MG63 (cell line): ENCODE results near the gene NEURL1B. TPM values are rescaled to one million over a fixed set of nuclear protein-coding genes. Genes with fewer than 3 reads are reported as not detected.

Experiments used
- DNase-seq: peaks from one replicate; pipeline ENCODE4 v3.0.0-alpha.2; 2020
- H3K27me3 ChIP-seq: fragments of 250-450 bp; sonication (Bioruptor Pico); 2 replicates; pipeline ENCODE4 v1.5.1; 2020; ENCODE audit warnings: mild to moderate bottlenecking, moderate library complexity
- H3K36me3 ChIP-seq: fragments of 250-450 bp; sonication (Bioruptor Pico); 2 replicates; pipeline ENCODE4 v1.5.1; 2020; ENCODE audit warnings: mild to moderate bottlenecking, moderate library complexity
- H3K4me3 ChIP-seq: fragments of 250-450 bp; sonication (Bioruptor Pico); 2 replicates; pipeline ENCODE4 v1.5.1; 2020; ENCODE audit warnings: mild to moderate bottlenecking, moderate library complexity
- H3K9me3 ChIP-seq: fragments of 250-450 bp; sonication (Bioruptor Pico); 2 replicates; pipeline ENCODE4 v1.5.1; 2020; ENCODE audit warnings: mild to moderate bottlenecking, moderate library complexity
- total RNA-seq: library from RNA; depleted of rRNA; stranded (reverse); fragments of >200 nt; shearing (Covaris generic); gene quantifications from 2 replicates; pipeline ENCODE4 v1.2.3, GENCODE V29; 2014; ENCODE audit warnings: low replicate concordance

NEURL1B gene
- total RNA-seq, 1 experiment from 2014 or later, result 6.3 TPM

DNA sequence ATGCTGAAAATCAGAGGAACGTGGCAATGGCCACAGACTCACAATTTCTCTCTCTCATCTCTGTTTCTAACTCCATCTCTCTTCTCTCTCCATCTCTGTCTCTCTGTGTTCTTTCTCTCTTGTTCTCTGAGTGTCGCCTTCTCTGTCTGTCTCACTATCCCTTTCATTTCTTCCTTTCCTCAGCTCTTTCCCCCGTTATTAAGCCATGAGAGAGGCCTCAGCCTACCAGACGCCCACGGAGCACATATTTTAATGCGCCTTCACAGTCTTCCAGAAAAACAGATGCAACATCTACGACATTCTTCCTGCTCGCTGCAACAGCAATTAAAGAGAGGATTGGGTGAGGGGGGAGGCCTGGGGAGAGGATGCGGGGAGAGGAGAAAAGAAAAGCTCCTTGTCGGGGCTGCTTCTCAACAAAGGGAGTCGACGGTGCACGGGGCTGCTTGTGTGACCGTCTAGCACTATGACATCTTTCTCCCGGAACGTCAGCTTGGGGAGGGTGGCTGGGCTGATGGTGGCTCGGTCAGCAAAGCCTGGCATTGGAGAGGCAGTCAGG, 37.7 kb upstream of the NEURL1B start:
- H3K27me3 ChIP-seq, result peaks cover 9% of the 10 kb centered on the region
- H3K36me3 ChIP-seq, result no peaks in the 10 kb centered on the region
- no peak for DNase-seq
- no peak overlapping the region for H3K4me3 ChIP-seq
- no peaks in the 10 kb centered on the region; the same call in 1 of the 2 replicates for H3K9me3 ChIP-seq

DNA sequence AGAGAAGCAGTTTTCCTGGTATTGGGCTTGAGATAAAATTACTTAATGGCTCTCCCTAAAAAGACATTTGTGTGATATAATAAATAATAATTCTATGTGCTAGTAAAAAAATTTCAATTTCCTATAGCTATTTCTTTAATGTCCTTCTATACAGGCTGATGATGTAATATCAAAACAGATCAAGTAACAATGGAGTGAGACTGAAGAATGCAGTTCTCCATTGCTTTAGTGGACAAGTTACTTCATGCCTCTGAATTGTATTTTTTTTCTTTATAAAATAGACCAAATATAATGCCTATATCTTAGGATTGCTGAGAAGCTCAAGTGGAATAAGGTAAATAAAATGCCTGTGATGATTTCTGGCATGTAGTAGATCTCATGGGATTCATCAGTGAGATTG, 35.6 kb upstream of the NEURL1B start:
- H3K36me3 ChIP-seq, result no peaks in the 10 kb centered on the region

DNA sequence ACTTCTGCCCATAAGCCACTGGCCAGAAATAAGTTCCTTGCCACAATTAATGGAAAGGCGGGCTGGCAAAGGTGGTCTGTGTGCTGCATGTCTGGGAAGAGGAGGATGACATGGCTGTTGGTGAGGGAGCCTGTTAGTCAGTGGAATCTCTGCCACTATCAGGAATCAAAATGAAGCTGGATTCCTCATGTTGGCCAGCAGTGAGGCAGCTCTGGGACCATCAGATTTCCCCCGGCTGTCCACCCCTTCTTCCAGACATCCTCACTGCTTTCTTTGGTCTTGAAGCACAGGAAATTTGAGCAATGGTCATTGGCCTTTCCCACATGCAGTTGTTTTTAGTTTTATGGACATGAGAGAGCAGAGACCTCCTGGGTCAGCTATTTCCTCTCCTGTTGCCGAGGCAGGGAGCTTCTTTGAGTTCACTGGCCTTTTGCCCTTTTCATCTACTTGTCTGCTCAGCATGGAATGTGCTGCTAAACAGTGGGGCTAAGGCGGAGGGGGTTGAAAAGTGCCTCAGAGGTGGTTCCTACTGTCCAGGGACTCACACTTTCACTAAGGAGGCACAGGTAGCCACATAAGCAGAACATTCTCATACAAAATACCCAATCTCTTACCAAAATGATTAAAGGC, 34.8 kb upstream of the NEURL1B start:
- no peaks in the 10 kb centered on the region for H3K36me3 ChIP-seq
- no peak overlapping the region for H3K4me3 ChIP-seq
- peaks cover 12% of the 10 kb centered on the region for H3K27me3 ChIP-seq
- DNase-seq, result no peak
- H3K9me3 ChIP-seq, result no peaks in the 10 kb centered on the region; the same call in 1 of the 2 replicates

More for the DNA sequence above, 35.6 kb upstream of the NEURL1B start:
- H3K4me3 ChIP-seq, result no peak overlapping the region
- no peaks in the 10 kb centered on the region; the same call in 1 of the 2 replicates for H3K9me3 ChIP-seq
- no peak for DNase-seq
- H3K27me3 ChIP-seq, result peaks cover 12% of the 10 kb centered on the region

DNA sequence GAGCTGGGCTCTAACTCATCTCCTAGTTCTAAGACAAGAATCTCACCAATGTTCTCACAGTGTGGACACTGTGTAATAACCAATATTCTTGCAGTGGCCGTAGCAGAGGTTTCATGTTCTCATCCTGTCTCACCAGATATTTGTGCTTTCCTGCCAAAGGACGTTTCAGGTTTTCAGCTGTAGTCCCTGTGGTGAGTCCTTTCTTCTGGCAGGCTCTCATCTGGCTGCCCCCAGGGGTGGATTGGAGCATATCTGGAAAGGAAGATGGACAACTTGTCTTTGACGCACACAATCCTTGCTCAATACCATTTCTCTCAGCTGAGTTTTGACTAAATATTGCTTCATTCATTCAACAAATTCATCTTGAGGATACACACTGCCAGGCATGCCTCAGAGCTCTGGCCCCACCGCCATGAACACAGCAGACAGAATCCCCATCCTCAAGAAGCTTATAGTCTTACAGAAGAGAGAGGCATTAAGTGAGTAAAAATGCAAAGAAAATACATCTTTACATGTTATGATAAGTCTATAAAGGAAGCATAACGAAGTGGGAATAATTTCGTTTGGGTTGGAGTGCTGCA, 33.8 kb upstream of the NEURL1B start:
- Histone ChIP-seq H3K36me3 (no peaks in the 10 kb centered on the region), H3K27me3 (peaks cover 14% of the 10 kb centered on the region), H3K9me3 (no peaks in the 10 kb centered on the region; the same call in 1 of the 2 replicates), H3K4me3 (no peak overlapping the region)
- no peak for DNase-seq

DNA sequence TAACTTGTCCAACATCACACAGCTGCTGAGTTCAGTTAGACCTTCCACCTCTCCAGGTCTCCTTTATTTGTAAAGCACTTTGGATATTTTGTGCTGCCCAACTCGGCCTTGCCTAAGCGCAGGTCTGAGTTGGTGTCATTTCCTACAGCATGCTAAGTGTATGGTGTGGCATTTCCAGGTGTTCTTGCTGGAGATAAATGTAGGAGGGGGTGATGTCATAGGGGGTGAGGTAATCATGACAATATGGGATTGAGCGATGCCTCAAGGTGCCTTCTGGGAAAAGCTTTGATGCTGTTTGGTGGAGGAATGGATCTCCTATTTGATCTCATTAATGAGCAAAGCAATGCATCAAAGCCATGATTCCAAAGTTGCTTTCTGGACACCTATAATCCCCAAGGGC, 32.3 kb upstream of the NEURL1B start:
- no peak for DNase-seq
- Histone ChIP-seq H3K27me3 (peaks cover 14% of the 10 kb centered on the region), H3K4me3 (no peak overlapping the region), H3K9me3 (no peaks in the 10 kb centered on the region; the same call in 1 of the 2 replicates), H3K36me3 (no peaks in the 10 kb centered on the region)

DNA sequence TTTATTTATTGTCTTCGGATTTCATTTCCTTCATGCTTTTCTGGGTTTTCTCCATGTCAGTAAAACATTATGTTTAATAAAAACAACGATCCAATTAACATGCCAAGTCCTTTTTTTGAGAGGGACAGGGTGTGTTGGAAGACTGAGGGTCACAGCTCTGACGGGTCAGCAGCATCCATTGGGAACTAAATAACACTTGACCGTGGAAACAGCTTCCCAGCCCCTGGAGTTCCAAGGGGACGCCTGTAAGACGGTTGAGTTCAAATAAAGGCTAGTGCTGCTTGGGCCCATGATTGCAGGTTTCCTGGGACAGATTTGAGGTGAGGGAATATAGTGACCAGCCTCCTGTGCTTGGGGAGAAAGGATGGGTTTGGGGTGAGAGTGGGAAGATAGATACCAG, 30.4 kb upstream of the NEURL1B start:
- Histone ChIP-seq H3K4me3 (no peak overlapping the region), H3K27me3 (peaks cover 18% of the 10 kb centered on the region), H3K36me3 (no peaks in the 10 kb centered on the region), H3K9me3 (peaks cover 3% of the 10 kb centered on the region; the same call in 1 of the 2 replicates)
- no peak for DNase-seq

DNA sequence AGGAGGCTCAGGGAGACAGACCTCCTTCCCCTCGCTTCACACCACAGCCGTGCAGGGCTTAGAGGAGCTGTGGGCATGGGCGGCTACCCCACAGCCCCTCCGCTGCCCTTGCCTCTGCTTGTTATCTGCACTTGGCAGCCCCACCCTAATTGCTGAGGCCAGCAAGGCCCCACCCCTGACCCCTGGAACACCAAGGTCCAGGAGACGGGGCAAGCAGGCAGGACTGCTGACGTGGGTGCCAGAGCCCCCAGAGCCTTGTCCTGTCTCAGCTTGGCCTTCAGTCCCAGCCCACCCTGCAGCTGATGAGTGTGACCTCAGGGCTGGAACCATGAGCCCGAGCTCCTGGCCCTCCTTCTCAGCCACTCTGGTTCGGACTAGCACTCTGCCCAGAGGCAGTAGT, 29.1 kb upstream of the NEURL1B start:
- H3K4me3 ChIP-seq, result no peak overlapping the region
- H3K27me3 ChIP-seq, result peaks cover 12% of the 10 kb centered on the region
- DNase-seq, result no peak
- H3K9me3 ChIP-seq, result 0 out of 2 replicates have a peak, but pooled peaks cover 3% of the 10 kb centered on the region
- no peaks in the 10 kb centered on the region for H3K36me3 ChIP-seq

DNA sequence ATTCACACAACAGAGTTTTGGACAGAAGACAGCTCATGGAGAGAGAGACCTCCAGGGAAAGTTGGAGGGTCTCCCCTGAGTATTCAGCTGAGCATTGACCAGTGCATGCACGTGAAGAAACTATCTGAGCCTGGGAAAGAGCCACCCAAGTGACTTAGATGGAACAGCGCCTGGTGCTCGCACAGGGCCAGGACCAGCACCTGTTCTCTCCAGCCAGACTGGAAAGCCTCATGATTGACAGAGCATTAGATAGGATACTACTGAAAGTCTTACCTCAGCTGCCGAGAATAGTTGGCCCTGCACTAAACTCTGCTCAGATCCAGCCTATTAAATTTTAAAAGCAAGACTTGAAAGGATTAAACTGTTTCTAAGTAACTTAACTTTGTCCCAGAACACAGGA, 28.3 kb upstream of the NEURL1B start:
- DNase-seq, result no peak
- Histone ChIP-seq H3K4me3 (no peak overlapping the region), H3K36me3 (no peaks in the 10 kb centered on the region), H3K9me3 (0 out of 2 replicates have a peak, but pooled peaks cover 3% of the 10 kb centered on the region), H3K27me3 (peaks cover 9% of the 10 kb centered on the region)

DNA sequence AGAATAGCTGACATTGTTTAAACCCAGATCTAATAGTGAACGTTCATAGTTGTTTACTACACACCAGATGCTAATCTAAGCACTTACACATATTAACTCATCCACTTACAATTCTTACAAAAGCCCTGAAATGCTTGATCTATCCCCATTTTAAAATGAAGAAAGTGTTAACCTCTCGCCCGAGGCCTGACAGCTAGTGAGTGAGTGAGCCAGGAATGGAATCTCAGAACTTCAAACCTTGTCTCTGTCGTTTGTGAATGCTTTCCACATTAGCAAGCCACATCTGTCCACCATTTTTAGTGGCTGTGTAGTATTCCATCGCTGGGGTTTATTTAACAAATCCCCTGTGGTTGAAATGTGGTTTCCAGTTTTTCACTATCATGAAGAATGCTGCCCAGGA, 24.9 kb upstream of the NEURL1B start:
- DNase-seq, result no peak
- Histone ChIP-seq H3K36me3 (no peaks in the 10 kb centered on the region), H3K27me3 (peaks cover 6% of the 10 kb centered on the region; the same call in 1 of the 2 replicates), H3K9me3 (0 out of 2 replicates have a peak, but pooled peaks cover 3% of the 10 kb centered on the region), H3K4me3 (no peak overlapping the region)

DNA sequence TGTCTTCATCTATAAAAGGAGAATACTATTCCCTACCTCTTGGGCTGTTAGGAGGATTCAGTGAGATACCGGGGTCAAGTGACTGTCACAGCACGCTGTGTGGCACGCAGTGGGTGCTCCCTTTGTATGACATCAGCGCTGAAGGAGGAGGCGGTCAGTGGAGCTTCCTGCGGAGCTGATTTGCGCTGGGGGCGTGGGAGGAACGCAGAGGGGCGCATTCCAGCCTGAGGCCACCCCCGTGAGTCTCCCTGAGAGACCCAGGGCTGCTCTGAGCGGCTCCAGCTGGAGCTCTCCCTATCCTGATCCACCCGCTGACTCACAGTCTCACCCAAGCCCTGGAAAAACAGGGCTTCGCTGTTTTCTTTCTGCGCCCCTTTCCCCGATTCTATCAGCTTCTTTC, 24.3 kb upstream of the NEURL1B start:
- 0 out of 2 replicates have a peak, but pooled peaks cover 3% of the 10 kb centered on the region for H3K9me3 ChIP-seq
- H3K36me3 ChIP-seq, result no peaks in the 10 kb centered on the region
- H3K27me3 ChIP-seq, result peaks cover 6% of the 10 kb centered on the region; the same call in 1 of the 2 replicates
- H3K4me3 ChIP-seq, result no peak overlapping the region
- DNase-seq, result no peak

DNA sequence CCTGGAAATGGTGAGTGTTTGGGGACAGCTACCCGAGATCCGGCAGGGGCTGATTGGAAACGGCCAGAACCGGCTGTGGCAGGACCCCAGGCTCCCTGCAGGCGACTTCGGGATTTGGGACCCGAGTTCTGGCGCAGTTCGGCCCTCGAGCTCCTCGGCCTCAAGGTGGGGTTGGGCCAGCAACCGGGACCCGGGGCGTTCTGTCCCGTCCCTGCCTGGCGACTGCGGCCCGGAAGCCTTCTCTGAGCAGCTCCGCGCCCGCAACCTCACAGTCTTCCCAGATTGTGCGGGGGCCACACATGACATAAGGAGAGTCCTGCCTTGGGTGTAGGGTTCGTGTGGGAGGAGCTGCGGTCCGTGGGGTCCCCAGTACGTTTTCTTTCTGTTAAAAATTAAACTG, 23.2 kb upstream of the NEURL1B start:
- no peak for DNase-seq
- no peak overlapping the region for H3K4me3 ChIP-seq
- peaks cover 4% of the 10 kb centered on the region; the same call in 1 of the 2 replicates for H3K27me3 ChIP-seq
- H3K36me3 ChIP-seq, result no peaks in the 10 kb centered on the region
- H3K9me3 ChIP-seq, result 0 out of 2 replicates have a peak, but pooled peaks cover 3% of the 10 kb centered on the region

DNA sequence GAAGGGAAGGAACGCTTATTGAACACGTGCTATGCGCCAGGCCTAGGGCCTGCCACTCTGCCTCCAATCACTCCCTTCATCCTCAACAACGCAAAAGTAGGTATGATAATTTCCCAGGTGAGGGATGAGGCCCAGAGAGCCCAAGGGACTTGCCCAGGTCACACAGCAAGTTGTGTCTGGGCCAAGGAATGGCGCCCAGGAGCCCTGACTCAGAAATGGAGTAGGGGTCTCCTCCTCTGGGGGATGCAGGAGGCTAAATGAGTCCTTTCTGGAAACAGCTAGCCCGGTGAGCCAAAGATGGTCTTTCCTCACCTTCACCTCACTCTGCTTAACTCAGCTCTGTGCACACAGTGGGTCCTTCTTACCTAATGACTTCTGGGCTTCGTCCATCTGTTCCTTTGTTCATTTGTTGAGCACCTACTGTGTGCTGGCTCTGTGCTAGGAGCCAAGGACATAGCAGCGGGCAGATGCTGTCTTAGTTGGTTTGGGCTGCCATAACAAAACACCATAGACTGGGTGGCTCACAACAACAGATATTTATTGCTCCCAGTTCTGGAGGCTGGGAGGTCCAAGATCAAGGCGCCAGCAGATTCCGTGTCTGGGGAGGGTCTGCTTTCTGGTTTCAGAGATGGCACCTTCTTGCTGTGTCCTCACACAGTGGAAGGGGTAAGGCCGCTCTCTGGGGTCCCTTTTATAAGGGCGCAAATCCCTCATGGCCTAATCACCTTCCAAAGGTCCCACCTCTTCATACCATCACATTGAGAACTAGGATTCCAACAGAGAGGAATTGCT, 22.3 kb upstream of the NEURL1B start:
- Histone ChIP-seq H3K36me3 (no peaks in the 10 kb centered on the region), H3K9me3 (0 out of 2 replicates have a peak, but pooled peaks cover 3% of the 10 kb centered on the region), H3K27me3 (peaks cover 4% of the 10 kb centered on the region; the same call in 1 of the 2 replicates), H3K4me3 (no peak overlapping the region)
- no peak for DNase-seq

DNA sequence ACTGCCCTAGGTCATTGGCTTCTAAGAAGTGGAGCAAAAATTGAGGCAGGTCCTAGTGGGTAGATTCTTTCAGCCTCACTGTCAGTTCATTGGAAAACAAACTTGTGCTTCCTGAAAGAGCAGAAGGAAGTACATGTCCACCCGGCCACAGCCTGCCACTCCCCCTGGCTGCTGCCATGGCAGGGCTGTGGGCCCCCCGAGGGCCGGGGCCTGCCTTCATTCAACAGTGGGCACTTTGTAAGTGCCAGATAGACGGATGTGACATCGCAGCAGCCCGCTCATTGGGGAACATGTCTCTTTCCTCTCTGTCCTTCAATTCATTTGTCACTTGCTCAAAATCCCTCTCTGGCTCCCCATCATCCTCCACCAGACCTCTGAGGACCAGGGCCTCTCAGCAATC, 20.6 kb upstream of the NEURL1B start:
- Histone ChIP-seq H3K4me3 (no peak overlapping the region), H3K9me3 (no peaks in the 10 kb centered on the region), H3K27me3 (no peaks in the 10 kb centered on the region; the same call in 1 of the 2 replicates), H3K36me3 (no peaks in the 10 kb centered on the region)
- no peak for DNase-seq

DNA sequence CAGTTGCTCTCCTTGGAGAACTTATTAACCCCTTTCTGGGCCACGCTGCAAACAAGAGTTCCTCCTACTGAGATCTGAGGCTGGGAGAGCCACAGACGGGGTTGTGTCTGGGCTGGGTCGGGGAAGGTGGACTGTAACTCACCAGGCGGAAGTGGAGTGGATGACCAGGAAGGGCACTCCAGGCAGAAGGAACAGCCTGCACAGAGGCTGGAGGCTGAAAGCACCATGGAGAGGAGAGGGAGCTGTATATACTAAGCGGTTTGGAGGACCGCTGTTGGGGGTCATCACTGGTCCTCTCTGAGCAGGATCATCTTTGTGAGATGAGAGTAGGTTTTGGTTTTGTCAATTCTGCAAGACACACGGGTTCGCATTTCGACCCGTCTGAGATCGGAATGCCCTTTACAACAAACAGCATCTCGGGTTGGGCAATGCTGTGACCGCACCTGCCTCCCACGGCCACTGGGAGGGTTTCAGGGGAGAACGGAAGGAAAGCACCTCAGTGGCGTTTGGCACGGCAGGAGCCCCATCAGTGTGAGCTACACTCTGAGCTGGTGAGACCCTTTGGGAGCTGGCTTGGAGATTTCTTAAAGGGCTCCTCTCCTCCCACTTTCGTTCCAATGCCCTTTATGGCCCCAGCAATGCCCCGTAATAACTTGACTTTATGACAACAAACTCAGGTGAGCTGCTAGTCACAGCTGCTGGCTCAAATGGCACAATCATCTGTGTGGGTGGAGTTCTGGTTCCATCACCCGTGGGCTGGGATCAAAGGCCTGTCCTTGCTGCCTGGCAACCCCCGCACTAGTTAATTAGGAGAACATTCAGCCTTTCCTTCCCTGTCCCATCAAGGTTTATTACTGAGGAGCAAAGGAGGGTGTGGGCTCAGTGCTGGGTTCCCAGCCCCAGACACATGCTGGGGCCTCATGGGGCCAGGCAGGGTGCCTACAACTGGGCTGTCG, 18.7 kb upstream of the NEURL1B start:
- no peaks in the 10 kb centered on the region; the same call in 1 of the 2 replicates for H3K27me3 ChIP-seq
- no peaks in the 10 kb centered on the region for H3K36me3 ChIP-seq
- DNase-seq, result no peak
- no peak overlapping the region for H3K4me3 ChIP-seq
- H3K9me3 ChIP-seq, result no peaks in the 10 kb centered on the region

DNA sequence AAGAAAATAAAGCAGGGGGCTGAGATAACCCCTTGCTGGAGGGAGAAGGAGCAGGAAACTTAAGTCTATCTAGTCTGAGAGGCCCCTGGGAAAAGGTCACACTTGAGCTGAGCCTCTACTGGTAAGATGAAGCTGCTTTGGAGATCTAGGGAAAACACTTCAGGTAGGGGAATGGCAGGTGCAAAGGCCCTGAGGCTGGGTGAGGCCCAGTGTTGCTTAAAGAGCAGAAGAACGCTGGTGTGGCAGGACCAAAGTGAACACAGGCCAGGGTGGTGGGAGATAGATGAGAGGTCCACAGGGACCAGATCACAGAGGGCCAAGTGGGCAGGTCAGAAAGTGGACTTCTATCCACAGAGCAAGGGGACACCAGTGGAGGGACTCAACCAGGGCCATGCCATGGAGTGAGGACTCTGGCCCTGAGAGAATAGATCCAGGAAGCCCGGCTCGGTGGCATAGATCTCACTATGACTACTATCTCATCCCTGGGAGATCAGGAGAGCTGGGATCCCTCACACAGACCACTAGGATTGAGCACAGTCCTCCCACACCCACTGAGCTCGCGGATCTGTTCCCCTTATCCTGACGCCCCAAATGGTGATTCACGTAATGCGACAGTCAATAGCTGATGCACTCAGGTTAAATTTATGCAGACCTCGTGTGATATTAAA, 17.6 kb upstream of the NEURL1B start:
- no peak overlapping the region for H3K4me3 ChIP-seq
- peaks cover 8% of the 10 kb centered on the region for H3K27me3 ChIP-seq
- no peak for DNase-seq
- H3K36me3 ChIP-seq, result no peaks in the 10 kb centered on the region
- no peaks in the 10 kb centered on the region for H3K9me3 ChIP-seq
